HK-2 (cell line): Measurements from ENCODE around the gene GBX1.

Experiments
- DNase-seq: peaks from one replicate; pipeline ENCODE4 v3.0.0-alpha.2; 2018; ENCODE audit not compliant: unreplicated experiment

GBX1 gene

DNA sequence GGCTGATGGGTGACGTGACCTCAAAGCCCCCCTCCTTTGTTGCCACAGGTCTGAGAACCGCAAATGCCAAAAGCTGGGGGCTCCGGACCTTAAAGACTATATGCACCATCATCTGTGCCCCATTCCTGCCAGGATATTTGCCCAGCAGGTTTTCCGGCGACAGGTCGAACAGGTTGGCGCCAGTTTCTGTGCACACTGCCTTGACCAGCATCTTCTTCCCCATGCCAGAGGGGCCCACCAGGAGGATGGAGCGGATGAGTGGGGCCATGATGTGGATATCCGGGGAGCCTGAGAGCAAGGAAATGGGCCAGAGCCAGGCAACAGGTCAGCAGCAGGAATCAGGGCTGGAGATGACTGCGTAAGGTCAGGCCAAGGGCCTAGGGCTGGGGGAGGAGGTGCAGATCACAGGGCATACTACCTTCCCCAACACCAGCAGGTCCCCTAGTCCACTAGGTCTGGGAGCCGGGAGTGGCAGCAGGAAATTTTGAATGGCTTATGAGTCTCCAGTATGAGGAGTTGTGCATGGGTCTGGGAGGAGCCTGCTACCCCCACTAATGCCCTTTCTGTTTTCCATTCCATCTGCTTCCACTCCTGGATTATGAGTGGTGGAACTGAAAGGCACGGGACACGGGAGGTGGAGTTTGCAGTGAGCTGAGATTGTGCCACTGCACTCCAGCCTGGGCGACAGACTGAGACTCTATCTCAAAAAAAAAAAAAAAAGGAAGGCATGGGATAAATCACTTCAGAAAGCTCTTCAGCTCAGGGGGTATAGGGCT is 25.9 kb upstream of the GBX1 start:
- DNase-seq = no peak

DNA sequence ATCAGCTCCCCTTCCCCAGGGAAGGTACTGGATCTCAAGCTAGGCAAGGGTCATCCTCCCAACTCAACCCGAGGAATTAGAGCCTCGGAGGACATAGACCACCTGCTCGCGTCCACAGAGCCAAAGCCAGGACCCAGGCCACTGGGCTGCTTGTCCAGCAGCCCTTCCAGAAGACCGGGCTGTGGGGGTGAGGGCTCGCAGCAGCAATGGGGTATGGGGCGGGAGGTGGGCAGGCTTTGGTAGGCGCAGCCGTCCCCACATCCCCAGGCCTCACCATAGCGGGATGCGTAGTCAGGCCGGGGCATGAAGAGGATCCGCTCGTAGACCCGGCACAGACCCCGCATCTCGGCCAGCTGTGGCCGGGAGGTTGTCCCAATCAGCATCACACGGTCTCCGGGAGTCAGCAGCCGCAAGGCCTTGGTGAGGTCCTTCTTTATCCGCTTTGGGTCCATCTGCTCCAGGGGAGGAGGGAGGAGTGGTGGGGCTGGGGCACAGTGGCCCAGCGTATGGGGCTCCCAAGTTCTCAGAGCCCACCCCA is 24.6 kb upstream of the GBX1 start:
- no peak for DNase-seq

DNA sequence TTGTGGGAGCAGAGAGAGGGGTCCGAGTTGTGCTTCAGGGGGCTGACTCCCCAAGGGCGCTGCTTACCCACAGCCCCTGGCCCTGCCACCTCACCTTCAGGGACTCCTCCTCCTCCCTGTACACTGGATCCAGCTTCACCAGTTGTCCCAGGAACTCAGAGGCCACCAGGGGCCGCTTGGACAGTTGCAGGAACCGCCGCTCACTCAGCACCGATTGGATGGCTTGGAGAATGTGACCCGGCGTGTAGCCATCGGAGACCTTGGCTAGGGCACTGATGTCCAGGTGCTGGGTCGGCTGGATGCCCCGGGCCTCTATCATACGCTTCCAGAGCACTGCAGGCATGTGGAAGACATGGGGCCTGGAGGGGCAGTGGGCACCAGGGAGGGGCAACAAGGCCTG is 24.1 kb upstream of the GBX1 start:
- DNase-seq = no peak

DNA sequence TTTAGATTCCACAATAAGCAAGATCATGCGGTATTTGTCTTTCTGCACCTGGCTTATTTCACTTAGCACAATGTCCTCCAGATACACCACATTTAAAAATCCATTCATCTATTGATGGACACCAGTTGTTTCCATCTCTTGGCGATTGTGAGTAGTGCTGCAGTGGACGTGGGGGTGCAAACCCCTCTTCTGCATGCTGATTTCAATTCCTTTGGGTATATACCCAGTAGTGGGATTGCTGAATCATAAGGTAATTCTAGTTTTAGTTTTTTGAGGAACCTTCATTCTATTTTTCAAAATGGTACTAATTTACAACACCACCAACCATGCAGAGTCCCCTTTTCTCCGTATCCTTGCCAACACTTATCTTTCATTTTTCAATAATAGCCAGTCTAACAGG is 21.5 kb upstream of the GBX1 start:
- no peak for DNase-seq

DNA sequence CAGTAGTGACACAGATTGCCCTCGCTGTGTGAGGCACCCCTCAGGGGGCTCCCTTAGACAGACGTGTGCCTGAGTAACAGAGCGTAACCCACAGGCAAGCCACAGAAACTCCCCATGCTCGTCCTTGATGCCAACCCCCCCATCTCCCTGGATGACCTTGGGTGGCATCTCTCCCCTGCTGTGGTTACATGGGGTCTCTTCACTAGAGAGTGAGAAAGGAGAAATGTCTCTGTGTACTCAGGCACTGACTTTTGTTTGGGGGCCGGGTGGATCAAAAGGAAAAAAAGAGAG is 20.7 kb upstream of the GBX1 start:
- no peak for DNase-seq

DNA sequence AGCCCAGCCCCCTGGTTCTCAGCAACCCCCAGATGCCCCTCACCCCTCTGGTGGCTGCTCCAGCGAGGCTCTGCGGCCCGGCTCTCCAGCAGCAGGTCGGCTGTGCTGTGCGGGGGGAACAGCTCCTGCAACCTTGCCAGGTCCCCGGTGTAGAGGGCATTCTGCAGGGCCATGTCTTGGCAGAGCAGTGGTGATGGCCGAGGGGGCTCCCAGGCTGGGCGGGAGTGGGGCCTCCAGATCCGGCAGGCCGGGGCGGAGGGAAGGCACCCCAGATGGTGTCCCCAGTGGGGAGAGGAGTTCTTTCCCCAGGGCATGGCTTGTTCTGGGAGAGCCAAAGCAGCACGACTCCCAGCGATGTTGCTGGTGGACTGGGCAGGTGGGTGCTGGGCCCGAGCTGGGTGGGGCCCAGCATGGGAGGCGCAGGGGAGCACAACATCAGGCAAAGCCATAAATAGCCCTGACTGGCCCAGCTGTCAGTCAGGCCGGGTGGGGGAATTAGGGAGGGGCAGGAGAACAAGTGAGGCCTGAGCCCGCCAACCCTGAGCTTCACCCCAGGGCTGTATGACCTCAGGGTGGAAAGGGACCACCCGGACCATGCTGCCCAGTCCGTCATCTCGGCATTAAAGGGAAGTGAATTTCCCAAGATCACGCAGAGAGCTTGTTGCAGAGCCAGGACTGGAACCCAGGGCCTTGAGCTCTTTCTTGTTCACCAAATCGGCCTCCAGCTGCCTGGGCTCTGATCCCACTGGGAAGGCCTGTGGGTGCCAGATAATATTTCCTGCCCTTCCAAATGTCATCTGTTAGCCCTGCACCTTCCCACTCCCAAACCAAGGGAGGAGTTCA is 20.1 kb upstream of the GBX1 start:
- DNase-seq = no peak

DNA sequence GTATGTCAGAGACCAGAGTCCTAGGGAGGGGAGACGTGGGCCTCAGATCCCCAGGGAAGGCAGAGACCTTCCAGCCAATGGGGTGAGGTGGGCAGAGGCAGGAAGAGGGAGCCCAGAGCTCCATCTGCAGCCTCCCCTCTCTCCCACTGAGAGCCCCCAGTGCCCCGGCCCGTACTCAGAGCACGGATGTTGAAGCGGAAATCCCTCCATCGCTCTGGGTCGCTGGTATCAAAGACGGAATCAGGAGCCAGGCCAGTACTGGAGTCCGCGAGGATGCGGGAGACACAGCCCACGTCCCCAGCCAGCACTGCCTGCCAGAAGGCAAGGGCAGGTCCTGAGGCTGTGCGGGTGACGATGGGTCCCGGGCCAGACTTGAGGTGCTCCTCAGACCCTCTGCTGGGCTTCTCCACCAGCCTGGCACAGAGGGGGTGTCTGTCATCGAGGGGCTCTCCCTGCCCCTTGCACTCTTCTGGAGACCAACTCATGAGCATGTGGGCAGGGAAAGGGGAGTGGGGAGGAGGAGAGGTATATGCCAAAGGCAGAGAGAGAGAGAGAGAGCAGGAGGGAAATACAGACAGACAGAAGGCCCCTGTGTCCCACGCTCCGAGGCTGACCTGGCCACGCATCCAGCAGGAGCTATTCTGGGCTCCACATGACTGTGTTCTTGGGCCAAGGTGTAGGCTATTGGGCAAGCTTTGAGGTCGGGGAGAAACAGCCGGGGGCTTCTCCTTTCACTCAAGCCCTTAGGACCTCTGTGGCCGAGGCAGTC is 19.3 kb upstream of the GBX1 start, which contains the start of gene ASB10:
TSS of gene ASB10 (minus strand) at position 611 of the 769 bp plus-strand sequence. CDS start at position 491, 120 bp downstream.
- no peak for DNase-seq

DNA sequence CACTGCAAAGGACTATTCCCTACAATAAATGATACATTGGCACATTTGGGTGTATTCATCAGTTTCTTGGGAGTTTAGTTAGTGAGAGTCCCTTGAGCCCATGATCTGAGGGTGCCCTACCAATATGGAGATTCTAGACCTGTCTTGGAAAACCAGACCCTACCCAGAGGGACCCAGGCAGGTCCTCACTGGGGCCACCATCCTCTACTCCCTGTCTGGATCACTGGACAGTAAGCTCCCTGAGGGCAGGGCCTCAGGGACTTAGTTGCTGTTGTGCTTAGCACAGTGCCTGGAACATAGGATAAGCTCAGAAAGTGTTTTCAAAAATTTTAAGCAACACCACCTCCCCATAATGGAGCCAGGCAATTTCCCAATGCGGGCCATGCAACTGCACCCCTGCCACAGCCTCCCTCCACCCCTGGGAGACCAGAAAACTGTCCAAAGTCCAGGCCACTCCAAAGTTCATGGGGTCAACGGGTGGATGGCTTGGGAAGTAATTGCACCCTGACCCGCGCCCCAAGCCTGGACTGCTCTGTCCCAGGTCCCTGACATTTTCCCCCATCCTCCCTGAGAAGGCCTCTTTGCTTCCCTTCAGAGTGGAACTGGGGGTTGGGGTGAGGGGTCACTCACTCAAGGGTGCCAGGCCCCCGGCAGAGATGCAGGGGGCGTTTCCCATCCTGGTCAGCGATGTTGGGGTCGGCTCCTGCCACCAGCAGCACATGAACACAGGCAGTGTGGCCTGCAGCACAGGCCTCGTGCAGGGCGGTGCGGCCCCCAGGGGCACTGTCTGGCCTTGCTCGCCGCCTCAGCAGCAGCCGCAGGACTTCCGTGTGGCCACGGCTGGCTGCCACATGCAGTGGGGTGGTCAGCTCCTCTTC is 18.5 kb upstream of the GBX1 start:
- DNase-seq = no peak

DNA sequence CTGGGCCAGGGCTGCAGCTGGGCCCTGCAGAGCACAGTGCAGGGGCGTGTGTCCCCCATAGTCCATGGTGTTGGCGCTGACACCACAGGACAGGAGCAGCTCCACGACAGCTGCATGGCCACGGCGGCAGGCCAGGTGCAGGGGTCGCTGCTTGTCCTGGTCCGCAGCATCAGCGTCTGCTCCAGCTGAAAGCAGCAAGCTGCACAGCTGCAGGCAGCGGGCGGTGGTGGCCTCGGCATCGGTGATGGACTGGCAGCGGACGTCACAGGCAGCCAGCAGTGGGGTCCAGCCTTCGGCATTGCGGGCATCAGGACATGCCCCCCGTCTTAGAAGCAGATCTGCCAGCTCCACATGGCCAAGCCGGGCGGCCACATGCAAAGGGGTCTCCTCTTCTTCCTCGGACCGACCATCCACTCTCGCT is 13.5 kb upstream of the GBX1 start:
- no peak for DNase-seq

DNA sequence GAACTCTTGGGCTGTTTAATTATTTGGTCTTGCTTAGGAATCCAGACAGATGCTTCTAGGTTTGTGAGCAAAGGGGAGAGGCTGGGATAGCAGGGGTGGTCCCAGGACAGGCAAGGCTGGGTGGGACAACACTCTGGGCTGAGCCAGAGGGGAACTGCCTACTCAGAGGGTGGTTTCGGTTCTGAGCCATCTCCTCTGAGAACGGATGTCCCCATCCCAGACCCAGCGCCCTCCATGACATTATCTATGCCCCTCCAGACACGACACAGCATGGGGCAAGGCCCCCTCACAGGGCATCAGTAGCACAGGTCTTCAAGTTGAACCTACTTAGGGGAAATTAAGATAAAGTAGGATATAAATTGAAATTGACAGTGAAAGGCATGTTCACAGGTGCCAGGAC is 12.5 kb upstream of the GBX1 start:
- DNase-seq = no peak

DNA sequence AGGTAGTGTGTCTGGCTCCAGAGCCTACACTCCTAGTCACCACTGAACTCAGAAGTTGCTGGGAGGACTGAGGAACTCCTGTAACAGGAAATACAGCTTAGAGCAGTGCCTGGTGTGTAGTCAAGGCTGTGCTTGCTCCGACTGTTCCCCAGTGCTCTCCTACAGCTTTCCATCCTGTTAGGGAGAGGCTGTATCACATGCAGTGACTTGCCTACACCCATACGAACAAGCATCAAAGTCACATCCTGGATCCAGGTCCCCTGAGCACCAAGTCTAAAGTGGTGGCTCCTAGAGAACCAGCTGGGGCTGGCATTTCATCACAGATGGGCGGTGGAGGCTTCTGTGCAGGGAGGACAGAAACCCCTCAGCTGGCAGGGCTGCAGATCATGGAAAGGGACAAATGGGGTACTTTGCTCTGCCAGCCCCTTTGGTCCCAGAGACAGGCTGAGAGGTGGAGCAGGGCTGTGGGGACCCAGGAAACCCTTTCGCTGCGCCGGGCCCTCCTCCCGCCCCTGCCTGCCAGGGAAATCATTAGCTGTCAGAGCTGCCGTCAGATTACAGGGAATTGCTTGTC is 11.9 kb upstream of the GBX1 start:
- DNase-seq = no peak

DNA sequence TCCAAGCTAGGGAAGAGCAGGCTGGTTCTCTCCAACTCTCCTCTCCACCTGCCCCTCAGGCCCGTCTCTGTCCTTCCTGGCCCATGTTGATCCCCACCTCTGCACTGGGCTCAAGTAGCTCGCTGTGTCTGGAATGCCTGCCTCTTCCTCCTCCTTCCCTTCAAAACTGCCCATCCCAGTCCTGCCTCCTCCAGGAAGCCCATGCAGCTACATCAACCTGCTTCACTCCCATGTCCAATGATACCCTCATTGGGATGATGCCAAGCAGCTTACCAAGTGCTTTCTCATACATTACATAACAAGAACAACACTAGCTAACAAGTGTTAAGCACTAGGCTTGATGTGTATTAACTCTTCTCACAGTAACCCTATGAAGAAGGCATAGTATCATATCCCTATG is 11.3 kb upstream of the GBX1 start:
- DNase-seq = no peak

DNA sequence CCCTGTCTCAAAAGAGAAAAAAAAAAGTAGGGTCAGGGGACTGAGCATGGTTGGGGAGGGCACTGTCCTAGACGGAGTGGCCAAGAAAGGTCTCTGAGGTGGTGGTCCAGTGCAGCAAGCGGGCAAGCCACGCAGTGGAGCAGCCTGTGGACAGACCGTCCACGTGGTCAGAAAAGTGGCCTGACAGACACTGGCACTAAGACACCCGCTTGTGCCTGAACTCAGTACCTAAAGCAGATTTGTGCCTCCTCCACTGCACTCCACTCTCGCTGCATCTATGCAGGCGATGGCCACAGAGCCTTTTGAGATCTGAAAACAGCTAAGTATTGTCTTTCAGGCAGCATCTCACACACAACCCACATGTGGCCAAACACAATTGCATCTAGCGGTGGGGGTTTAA is 10.7 kb upstream of the GBX1 start:
- DNase-seq = no peak

DNA sequence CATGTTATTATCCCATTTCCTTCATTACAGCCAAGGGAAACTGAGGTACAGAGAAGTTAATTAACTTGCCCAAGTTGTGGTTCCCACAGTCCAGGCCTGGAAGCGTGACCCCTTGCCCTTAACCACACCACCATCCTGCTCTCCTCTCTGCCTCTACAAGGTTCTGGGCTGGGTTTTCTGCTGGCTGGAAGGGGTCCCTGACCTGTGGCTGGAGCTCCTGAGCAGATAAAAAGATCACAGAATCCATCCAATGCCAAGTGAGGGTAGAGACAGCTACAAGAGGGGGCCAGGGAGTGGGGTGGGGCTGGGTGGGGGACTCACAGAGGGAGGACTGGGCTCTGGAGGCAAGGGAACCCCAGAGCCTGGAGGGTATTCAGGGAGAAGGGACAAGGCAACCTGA is 9.8 kb upstream of the GBX1 start:
- DNase-seq = no peak

DNA sequence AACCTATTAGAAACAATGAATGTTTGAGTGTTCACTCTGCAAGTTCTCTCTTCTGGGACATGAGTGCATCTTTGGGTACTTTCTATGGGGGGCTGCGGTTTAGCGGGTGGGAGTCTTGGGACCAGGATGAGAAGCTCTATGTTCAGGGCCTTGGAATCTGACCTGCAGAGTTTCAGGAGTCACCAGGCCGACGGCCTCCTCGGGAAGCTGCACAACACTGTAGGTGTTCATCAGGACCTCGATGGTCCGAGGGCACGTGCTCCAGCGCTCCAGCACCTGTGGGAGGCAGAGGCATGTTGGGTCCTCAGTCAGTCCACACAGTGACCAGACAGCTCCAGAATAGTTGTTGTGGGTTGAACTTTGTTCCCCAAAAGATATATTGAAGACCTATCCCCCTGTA is 8.9 kb upstream of the GBX1 start:
- DNase-seq = no peak

DNA sequence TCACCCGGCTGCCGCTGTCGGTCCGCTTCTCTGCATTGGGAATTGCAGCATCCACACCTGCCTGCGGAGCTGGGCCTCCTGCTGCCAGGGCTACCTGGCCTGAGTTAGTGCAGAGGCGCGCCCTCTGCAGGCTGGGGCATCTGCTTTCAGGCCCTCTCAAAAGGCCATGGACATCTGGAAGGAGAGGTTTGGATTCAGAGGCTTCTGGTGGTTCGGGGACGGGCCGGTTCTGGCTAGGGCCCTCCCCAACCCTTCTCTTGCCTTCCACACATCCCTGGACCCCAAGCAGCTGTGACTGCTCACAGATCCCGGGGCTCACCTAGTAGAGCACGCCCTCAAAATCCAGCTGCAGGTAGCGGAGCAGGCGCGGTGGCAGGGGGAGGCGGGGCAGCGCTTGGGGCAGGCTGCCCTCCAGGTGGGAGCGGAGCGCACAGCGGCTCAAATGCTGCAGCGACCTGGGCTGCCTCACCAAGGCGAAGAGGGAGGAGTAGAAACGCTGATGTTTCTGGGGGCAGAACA is 8.4 kb upstream of the GBX1 start:
- no peak for DNase-seq

DNA sequence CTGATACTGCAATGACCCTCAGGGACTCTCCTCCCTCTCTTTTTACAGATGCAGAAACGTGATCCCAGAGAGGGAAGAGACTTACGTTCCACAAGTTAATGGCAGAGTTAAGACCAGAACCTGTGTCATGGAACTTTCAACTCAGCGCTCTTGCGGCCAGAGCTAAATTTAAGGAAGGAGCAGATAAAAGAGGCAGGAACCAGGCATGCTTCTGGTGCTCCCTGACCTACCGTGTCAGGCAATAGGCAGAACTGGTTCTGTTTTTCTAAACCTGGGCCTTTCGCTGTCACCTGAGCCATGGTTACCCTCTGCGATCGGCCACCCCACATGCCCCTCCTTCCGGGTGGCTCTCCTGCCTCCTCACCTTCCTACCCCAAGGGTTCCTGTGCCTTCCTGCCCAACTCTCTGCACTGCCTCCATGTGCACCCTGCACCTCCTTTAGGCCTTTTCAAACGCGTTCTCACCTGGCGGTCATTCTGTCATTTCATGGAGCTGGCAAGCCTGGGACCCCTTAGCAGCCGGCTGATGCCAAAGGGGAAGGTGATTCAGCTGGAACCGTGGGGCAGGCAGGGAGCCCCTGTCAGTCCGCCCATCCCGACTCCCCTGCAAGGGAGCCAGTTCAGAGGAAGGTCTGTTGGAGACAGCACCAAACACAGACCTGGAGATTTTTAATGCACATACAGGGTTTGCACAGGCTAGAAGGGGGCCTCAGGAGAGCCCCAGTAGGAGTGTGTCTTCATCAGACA is 7.7 kb upstream of the GBX1 start:
- no peak for DNase-seq

DNA sequence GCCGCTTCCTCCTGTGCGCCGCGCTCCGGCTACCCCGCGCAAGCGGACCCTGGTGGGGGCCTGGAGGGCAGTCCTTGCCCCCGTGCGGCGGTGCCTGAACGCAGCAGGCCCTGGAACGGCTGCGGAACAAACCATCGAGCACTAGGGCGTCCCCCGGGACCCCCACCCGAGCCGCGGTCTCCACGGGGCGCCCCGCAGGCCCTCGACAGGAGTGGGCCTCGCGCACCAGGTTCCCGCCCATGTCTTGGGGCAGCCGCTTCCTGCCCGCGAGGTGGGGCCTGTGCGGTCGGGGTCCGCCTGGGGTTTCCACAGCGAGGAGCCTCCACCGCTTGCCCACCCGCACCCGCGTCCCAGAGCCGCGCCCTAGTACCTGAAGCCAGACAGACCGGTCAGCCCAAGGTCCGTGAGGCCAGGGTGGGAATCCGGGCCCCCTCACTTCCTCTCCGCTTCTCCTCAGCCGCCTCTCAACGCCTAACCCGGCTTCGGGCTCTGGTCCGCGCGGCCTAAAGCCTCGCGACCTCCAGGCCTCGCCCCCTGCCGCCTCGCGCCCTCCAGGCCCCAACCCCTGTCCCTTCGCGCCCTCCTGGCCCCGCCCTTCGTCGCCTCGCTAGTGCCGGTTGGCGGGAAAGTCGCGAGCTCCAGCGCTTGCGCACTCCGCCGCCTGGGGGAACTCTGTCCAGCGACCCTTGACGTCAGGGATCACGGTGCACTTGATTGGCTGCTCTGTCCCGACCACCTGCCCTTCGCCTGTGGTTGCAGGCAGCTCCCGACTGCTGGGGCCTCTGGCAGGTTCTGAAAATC is 7.0 kb upstream of the GBX1 start:
- DNase-seq = no peak
